Measurements from ENCODE around the gene CGNL1.

The CGNL1 gene

GRCh38 chr15:57598346-57598745, 222.0 kb downstream of the CGNL1 start:
- no peak for TF ChIP-seq CTCF (conservative IDR thresholded peaks at IDR 0.05; ENCODE audit: control insufficient read depth, insufficient read depth, low read depth, low read length)
- no peak overlapping the region for H3K4me3 ChIP-seq (ENCODE audit: control insufficient read depth, low read depth, low read length)
- DNase-seq (ENCODE audit: low read depth) = no peak

GRCh38 chr15:57599296-57599810, 223.0 kb downstream of the CGNL1 start:
- no peak for TF ChIP-seq CTCF (conservative IDR thresholded peaks at IDR 0.05; ENCODE audit: control insufficient read depth, insufficient read depth, low read depth, low read length)
- DNase-seq (ENCODE audit: low read depth) = no peak
- no peak overlapping the region for H3K4me3 ChIP-seq (ENCODE audit: control insufficient read depth, low read depth, low read length)

DNA sequence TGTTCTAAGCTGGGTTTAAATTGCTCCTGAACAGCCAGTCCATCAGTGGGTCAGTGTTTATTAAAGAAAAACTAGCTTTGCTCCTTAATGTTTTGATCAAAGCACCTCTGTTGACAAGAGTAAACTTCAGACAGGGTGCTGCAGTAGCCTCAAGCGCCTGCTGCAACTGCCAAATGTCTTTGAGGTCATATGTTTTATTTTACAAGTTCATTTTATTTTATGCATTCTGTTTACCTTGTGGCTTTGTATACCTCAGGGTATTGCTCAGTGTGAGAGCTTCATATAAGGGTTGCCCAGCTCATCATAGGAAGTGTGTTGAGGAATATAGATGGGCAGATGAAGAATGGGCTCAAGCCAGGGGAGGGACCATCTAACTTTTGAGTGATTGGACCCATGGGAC, 223.9 kb downstream of the CGNL1 start:
- no peak for DNase-seq (ENCODE audit: low read depth)
- no peak overlapping the region for H3K4me3 ChIP-seq (ENCODE audit: control insufficient read depth, low read depth, low read length)
- no peak for TF ChIP-seq CTCF (conservative IDR thresholded peaks at IDR 0.05; ENCODE audit: control insufficient read depth, insufficient read depth, low read depth, low read length)
